LoVo (cell line): ENCODE results near the gene CCDC18.

Experiments
- DNase-seq: peaks from one replicate; pipeline ENCODE4 v3.0.0-alpha.2; 2016; ENCODE audit warnings: low spot score

Gene CCDC18

GRCh38 chr1:93317207-93317606, 136.7 kb downstream of the CCDC18 start:
- no peak for DNase-seq

GRCh38 chr1:93317943-93318342, 137.4 kb downstream of the CCDC18 start:
- no peak for DNase-seq

GRCh38 chr1:93321720-93322119, 141.2 kb downstream of the CCDC18 start:
- no peak for DNase-seq

GRCh38 chr1:93322349-93322748, 141.8 kb downstream of the CCDC18 start:
- no peak for DNase-seq

GRCh38 chr1:93323185-93323820, 142.8 kb downstream of the CCDC18 start:
- DNase-seq: no peak

GRCh38 chr1:93324486-93325464, 144.3 kb downstream of the CCDC18 start:
- peak; percentile 77 for DNase-seq
